RPMI7951 (cell line): ENCODE data around the gene S100A2. TPM values are rescaled to one million over a fixed set of nuclear protein-coding genes. Genes with fewer than 3 reads are reported as not detected.
A peak's percentile ranks its signal among the peaks of the same experiment; 100 is the strongest.
"Not testable (repeated sequence)": the region's sequence is repeated elsewhere in the genome, so short reads cannot be mapped to it uniquely, and the experiment has no call there.

Experiments
- DNase-seq: peaks from one replicate; pipeline ENCODE4 v3.0.0-alpha.2; 2012; ENCODE audit warnings: low read depth
- total RNA-seq: library from RNA; depleted of rRNA; stranded (reverse); fragments of >200 nt; shearing (Covaris generic); gene quantifications from 2 replicates; pipeline ENCODE4 v1.2.3, GENCODE V29; 2014; rRNA removed

The S100A2 gene
- total RNA-seq, 1 experiment from 2014 or later, result 9.0 TPM

- DNase-seq, result peak; percentile 71
Measured at GRCh38 chr1:153532769-153533599, 32.7 kb downstream of the S100A2 start.

- DNase-seq, result no peak
Measured at GRCh38 chr1:153532181-153532580, 33.5 kb downstream of the S100A2 start.

- no peak for DNase-seq
Measured at GRCh38 chr1:153531638-153532037, 34.0 kb downstream of the S100A2 start.

DNA sequence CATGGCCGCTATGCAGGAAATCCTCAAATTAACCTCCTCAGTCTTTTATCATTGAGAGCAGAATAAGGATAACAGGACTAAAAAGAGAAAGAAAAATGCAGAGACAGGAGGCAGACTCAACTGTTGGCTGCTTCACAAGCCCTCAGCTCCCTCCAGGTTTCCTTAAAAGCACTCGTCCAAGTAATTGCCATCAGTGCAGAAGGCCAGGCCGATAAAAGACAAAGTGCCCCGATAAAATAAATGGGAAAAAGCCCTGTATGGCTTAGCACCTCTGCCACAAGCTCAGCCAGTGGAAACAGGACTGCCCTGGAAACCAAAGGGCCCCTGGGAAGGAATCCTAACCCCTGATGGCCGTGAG, 38.0 kb downstream of the S100A2 start:
- DNase-seq, result no peak

DNA sequence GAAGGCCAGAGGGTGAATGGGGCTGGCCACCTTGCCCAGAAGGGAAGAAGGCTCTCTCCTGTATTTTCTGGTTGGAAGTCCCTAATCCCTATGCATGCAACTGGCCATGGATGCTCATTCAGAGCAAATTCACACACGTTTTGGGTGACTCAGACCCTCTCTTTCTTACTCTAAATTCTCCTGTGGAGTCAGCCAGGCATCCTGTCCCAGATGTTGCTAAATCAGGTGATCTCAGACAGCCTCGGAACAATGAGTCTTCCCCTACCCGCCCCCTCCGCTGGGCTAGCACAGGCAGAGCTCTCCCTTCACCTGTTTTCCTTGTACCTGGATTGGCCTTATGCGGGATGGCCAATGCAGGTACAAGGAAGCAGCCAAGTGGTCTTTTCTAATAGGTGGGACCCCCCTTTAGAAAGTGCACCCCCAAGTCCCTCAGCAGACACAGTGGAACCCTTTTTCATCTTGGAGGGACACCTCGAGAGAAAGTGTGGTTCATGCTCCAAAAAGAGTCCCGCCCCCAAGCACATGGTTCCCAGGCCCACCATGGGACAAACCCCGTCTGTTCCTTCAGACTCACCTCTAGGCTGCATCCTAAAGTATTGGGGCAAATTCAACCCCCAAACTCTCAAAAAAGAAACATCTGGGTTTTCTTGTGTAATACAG, 38.5 kb downstream of the S100A2 start:
- no peak for DNase-seq

DNA sequence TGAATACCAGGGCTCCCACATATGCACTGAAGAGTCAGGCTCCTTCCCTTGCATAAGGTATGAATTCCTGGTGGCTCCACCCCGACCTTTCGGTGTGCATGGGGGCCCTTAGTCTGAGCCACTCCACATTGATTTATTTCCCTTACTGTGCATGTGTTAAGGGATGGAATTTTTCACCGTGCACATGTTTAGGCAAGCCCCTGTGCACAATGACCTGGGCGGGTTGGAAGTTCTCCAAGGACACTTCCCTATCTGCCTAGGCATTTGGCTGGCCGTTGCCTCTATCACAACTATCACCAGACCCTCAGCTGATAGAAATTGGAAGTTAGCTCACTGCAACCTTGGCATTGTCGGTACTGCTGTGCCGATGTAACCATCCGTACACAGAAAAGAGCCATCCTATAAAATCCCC, 39.5 kb downstream of the S100A2 start:
- no peak for DNase-seq

DNA sequence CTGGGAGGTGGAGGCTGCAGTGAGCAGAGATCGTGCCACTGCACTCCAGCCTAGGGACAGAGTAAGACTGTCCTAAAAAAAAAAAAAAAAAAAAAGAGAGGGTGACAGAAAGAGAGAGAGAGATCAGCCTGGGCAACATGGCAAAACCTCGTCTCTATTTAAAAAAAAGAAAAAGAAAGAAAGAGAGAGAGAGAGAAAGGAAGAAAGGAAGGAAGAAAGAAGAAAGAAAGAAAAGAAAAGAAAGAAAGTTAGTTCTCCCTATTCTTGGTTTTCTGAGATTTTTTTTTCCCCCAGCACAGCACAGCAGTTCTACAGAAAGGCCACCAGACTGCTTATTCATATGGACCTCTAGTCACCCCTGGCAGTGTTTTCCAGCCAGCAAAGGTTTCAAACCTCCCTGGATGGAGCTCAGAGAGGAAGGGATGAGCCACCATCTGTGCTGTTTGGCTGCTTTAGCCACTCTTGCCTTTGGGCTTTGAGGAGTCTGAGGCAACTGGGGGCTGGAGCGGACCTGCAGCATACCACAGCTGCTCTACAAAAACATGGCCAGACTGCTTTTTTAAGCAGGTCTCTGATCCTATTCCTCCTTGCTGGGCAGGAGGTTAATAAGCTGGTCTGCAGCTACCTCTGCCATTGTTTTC, 40.4 kb downstream of the S100A2 start:
- no peak for DNase-seq

GRCh38 chr1:153522353-153523048, 43.1 kb downstream of the S100A2 start:
- DNase-seq, result not testable (repeated sequence)

- not testable (repeated sequence) for DNase-seq
Measured at GRCh38 chr1:153521808-153522207, 43.8 kb downstream of the S100A2 start.

DNA sequence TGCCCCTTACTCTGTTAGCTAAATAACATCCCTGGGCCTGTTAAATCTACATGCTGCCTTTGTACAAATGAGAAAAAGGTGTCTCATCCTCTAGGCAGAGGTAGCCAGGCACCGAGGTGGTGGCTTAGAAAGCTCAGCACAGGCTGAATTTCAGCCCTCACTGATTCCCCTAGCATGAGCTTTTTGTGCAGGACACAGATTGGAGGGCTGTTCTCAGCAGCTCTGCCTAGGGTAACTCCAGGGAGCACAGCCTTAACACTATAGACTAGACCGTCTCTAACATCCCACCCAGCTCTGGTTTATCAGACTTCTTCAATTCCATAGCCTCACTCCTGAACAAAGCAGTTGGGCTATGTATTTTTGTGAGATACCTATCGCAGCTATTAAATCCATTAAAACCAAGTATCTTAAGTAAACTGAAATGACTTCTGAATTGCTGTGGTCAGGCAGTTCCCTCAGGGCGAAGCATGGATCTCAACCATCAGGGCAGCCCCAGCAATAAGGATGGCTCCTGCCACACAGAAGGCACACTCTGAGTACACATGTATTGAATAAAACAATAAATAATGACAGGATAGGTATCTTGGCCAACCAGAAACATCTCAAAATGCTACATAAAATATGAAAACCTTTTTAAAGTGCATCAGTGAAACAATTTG, 44.7 kb downstream of the S100A2 start:
- no peak for DNase-seq

- not testable (repeated sequence) for DNase-seq
Measured at GRCh38 chr1:153520137-153520691, 45.4 kb downstream of the S100A2 start.

GRCh38 chr1:153519242-153519641, 46.4 kb downstream of the S100A2 start:
- DNase-seq, result no peak

- DNase-seq, result peak; percentile 12
Measured at GRCh38 chr1:153515504-153516394, 49.9 kb downstream of the S100A2 start.

- DNase-seq, result no peak
Measured at GRCh38 chr1:153513666-153514065, 52.0 kb downstream of the S100A2 start.

- DNase-seq, result peak; percentile 21
Measured at GRCh38 chr1:153513023-153513422, 52.6 kb downstream of the S100A2 start.

Other genes with a start within 250 kb of the S100A2 start
- not detected in 2 replicates for gene PGLYRP4, start 217.0 kb downstream of the S100A2 start, total RNA-seq
- gene S100A9, start 208.0 kb downstream of the S100A2 start, total RNA-seq, result 1.1 and 2.4 TPM in 2 replicates
- gene S100A12, start 190.2 kb downstream of the S100A2 start, total RNA-seq, result not detected in 2 replicates
- gene S100A8, start 174.8 kb downstream of the S100A2 start, total RNA-seq, result 0.68 and 4.7 TPM in 2 replicates
- gene S100A7A, start 149.3 kb downstream of the S100A2 start, total RNA-seq, result not detected in 2 replicates
- not detected in 2 replicates for gene S100A7, start 105.2 kb downstream of the S100A2 start, total RNA-seq
- gene S100A6, start 29.9 kb downstream of the S100A2 start, total RNA-seq, result 1,539 and 1,679 TPM in 2 replicates
- gene S100A5, start 24.9 kb downstream of the S100A2 start, total RNA-seq, result 1.4 and 2.2 TPM in 2 replicates
- gene S100A4, start 20.0 kb downstream of the S100A2 start, total RNA-seq, result 836 and 954 TPM in 2 replicates
- gene S100A3, start 16.6 kb downstream of the S100A2 start, total RNA-seq, result 7.7 and 15.3 TPM in 2 replicates
- gene S100A16, start 47.3 kb upstream of the S100A2 start, total RNA-seq, result 328 and 342 TPM in 2 replicates
- gene S100A14, start 50.5 kb upstream of the S100A2 start, total RNA-seq, result 0.39 TPM in 1 of 2 replicates, not detected in the other
- 571 and 674 TPM in 2 replicates for gene S100A13, start 61.7 kb upstream of the S100A2 start, total RNA-seq
- 4.7 and 5.1 TPM in 2 replicates for gene S100A1, start 62.6 kb upstream of the S100A2 start, total RNA-seq
- gene CHTOP, start 68.2 kb upstream of the S100A2 start, total RNA-seq, result 34.7 and 35.0 TPM in 2 replicates
- gene SNAPIN, start 92.9 kb upstream of the S100A2 start, total RNA-seq, result 74.9 and 75.2 TPM in 2 replicates
- 295 and 309 TPM in 2 replicates for gene ILF2, start 105.1 kb upstream of the S100A2 start, total RNA-seq
- not detected in 2 replicates for gene NPR1, start 112.8 kb upstream of the S100A2 start, total RNA-seq
- 18.4 and 20.4 TPM in 2 replicates for gene INTS3, start 162.2 kb upstream of the S100A2 start, total RNA-seq
- gene SLC27A3, start 209.6 kb upstream of the S100A2 start, total RNA-seq, result 7.4 and 7.5 TPM in 2 replicates